GM19239 (cell line): Measurements from ENCODE around the gene PGP.

Experiments used
- DNase-seq: peaks from one replicate; pipeline ENCODE4 v3.0.0; 2011; ENCODE audit warnings: low spot score; ENCODE audit not compliant: insufficient read length
- FAIRE-seq: peaks from 2 replicates; lab custom pipeline; 2011; peaks lifted over from hg19 to GRCh38; lab: Jason Lieb, UNC

The PGP gene

GRCh38 chr16:2186505-2186904 lies 28.1 kb downstream of the PGP start:
- no peak for FAIRE-seq
- DNase-seq, result no peak

DNA sequence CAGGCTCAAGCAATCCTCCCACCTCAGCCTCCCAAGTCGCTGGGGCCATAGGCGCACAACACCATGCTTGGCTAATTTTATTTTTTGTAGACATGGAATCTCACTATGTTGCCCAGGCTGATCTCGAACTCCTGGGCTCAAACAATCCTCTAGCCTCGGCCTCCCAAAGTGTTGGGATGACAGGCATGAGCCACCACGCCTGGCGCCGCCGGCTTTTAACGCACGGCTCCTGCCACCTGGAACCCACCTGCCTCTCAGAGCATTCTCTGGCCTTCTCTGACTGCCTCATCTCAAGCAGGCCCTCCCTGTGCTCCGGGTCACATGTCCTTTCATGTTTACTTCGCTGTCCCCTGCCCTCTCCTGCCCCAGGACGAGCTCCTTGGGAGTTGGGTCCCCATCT lies 28.6 kb downstream of the PGP start:
- FAIRE-seq, result no peak
- no peak for DNase-seq

GRCh38 chr16:2184962-2185361 lies 29.7 kb downstream of the PGP start:
- FAIRE-seq, result no peak
- no peak for DNase-seq

DNA sequence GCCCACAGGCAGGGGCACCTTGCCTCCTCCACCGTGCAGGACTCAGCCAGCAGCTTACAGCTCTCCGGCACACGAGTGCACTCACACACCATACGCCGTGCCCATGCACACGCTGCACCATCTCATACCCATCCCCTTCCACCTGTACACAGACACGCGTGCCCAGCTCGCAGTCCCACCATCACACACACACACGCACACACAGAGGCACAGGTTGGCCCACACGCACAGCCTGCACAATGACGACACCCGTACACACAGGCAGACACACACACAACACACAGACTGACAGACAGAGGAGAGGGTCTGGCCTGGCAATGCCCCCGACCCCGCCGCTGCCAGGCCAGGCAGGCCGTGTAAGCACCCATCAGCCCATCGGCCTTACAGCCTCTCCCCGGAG lies 30.3 kb downstream of the PGP start:
- FAIRE-seq (no peak), DNase-seq (no peak)

DNA sequence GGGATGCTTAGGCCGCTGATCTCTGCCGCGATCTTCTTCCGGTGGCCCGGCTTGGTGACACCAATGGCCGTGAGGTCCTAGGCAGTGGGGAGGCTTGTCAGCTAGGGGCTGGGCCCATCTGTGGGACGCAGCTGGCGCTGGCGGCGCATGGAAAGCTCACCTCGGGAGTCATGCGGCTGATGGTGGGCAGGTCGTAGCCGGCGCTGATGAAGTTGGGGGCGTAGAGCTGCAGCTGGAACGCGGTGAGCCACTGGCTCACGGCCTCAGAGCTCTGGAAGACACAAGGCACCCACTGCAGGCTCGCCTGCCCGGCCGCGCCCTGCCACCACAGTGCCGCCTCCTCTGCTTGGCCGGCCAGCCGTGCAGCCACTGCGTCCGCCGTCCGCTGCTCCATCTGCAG lies 31.0 kb downstream of the PGP start:
- DNase-seq (no peak), FAIRE-seq (no peak)

DNA sequence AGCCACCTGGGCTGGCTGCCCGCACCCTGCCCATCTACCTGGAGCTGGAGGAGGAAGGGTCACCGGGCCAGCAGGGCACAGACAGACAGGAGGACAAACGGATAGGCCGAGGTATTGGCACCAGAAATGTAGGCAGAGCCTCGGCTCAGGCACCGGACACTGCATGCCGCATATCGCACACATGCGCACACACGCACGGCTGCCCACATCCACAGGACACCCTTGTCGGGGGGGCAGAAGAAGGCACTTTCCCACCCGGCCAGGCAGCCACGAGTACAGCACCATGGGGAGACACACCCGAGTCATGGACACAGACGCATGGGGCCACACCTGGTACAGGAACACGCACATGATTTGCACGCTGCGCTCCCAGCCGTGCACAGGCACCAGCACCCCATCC lies 32.7 kb downstream of the PGP start:
- FAIRE-seq (no peak), DNase-seq (no peak)

DNA sequence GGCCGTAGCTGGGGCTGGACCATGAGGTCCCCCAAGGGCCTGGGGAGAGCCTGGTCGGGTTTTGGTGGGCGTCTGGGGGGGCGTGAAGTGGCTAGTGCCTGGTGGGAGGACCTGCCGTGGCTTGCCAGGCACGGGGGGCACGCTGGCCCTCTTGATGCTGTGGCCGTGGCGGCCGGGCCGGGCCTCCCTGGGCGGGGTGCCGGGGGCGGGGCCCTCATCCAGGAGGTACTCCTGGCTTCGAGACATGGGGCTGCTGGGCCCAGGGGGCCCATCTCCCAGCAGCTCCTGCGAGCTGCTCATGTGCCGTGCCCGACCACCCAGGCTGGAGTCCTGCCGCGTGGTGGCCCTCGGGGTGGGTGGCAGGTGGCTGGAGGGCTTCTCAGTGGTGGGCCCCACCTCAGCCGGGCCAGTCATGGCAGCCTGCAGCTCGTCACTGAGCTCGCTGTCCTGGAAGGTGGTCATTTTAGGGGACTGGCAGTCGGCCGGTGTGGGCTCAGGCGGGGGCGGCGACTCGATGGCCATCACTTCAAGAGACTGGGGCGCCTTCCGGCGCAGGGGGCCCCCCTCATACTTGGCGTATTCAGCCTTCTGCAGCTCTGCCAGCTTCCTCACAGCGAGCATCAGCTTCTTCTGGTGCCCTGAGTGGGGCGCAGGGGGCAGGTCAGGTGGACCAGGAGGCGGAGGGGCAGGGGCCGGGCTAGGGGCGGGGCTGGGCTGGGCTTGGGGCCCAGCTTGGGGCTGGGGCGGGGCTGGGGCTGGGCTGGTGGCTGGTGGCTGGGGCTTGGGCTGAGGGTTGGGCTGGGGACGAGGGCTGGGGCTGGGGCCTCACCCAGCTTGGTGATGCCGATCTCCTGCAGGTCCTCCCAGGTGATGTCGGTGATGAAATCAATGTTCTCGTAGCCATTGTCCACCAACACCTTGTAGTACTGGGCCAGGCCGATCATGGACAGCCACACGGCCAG lies 33.4 kb downstream of the PGP start:
- FAIRE-seq (no peak), DNase-seq (no peak)

DNA sequence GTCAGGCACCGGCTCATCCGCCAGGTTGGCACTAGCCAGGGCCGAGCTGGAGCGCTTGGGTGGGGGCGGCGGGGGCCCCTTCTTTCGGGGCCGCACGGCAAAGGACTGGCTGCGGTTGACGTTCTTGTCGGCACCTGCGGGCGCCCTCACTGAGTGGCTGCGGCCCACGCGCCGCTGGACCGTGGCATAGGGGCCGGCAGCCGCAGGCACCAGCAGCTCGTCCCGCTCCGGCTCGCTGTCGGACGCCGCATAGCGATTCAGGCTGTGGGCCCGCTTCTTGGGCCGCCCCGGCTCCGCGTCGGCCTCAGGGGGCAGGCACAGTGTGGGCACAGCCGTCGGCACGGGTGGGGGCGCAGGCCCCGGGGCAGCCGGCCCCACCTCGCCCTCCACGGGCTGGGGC lies 34.2 kb downstream of the PGP start:
- no peak for FAIRE-seq
- DNase-seq, result no peak

- DNase-seq (no peak), FAIRE-seq (no peak)
These were observed 35.1 kb downstream of the PGP start for GRCh38 chr16:2179576-2179975.

DNA sequence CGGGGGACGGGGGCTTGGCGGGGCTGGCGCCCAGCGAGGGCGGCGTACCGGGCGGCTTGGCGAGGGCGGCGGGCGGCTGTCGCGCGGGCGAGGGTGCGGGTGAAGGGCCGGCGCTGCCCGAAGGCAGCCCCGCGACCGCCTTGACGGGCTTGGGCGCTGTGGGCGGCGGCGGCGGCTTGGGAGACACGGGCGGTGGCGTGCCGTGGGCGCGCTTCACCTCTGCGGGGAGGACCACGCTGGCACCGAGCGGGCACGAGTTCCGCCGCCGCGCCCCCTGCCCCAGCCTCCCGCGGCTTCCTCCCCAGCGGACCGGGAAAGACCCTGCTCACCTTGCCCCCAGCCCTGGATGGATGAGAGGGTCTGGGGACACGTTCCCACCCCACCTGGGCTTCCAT lies 35.5 kb downstream of the PGP start:
- FAIRE-seq (no peak), DNase-seq (no peak)

DNA sequence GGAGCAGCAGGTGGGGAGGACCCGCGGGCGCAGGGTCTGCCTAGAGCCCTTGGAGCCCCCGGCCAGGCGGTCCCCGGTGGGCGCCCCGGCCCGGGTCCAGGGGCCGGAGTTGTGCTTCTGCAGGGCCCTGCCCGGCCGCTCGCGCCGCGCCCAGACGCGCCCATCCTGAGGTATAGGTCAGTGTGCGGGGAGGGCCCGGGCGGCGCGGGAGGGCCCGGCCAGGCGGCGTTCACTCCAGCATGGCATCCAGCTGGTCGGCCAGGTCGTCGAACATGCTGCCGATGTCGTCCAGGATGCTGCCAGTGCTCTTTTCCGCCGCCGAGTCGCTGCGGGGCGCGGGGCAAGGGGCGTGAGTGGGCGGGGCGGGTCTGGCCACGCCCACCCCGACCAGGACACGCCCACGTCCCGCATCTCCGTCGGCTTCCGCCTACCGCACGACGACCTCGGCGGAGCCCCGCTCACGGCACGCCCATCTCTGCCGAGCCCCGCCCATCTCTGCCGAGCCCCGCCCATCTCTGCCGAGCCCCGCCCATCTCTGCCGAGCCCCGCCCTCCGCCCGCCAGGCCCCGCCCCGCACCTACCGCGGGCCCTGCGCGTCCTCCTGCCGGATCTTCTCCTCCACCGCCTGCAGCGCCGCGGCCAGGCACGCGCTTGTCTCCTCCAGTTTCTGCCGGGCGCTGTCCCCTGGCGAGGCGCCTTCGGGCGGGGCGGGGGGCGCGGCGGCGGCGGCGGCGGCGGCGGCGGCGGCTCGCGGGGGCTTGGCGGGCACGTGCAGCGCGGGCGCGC lies 36.1 kb downstream of the PGP start:
- FAIRE-seq (no peak), DNase-seq (no peak)

- no peak for DNase-seq
- no peak for FAIRE-seq
These were observed 37.1 kb downstream of the PGP start for GRCh38 chr16:2177561-2177960.

DNA sequence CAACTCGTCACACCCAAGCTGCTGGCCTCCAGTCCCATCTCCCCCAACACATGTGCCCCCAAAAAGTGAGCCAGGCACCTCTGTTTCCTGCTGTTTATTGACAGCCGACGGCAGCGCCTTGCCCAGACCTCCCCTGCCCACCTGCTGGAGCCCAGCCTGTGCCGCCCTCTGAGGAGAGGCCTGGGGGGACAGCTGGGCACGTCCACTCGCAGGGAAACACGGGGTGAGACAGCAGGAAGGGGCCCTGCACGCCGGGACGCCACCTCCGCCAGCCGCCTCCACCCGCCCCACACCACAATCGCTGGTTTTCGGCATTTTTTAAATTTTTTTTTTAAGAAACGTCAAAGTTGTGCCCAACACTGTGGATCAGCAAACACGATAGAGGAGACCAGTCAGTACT lies 37.5 kb downstream of the PGP start:
- FAIRE-seq (no peak), DNase-seq (no peak)

- no peak for DNase-seq
- FAIRE-seq, result no peak
These were observed 38.6 kb downstream of the PGP start for GRCh38 chr16:2176047-2176446.

DNA sequence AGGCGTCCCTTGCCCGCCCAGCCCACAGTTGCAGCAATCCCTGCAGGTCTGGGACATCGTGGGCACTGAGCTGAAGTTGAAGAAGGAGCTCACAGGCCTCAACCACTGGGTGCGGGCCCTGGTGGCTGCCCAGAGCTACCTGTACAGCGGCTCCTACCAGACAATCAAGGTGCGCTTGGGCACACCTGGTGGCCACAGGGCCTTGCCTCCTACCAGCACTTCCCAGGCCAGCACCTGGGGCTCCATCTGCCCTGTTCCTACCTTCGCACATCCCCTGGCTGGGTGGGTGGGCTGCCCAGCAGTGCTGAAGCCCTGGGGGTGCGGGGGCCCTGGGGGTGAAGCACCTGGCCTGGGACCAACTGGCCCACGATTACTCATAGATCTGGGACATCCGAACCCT lies 39.2 kb downstream of the PGP start:
- DNase-seq, result no peak
- FAIRE-seq, result no peak

DNA sequence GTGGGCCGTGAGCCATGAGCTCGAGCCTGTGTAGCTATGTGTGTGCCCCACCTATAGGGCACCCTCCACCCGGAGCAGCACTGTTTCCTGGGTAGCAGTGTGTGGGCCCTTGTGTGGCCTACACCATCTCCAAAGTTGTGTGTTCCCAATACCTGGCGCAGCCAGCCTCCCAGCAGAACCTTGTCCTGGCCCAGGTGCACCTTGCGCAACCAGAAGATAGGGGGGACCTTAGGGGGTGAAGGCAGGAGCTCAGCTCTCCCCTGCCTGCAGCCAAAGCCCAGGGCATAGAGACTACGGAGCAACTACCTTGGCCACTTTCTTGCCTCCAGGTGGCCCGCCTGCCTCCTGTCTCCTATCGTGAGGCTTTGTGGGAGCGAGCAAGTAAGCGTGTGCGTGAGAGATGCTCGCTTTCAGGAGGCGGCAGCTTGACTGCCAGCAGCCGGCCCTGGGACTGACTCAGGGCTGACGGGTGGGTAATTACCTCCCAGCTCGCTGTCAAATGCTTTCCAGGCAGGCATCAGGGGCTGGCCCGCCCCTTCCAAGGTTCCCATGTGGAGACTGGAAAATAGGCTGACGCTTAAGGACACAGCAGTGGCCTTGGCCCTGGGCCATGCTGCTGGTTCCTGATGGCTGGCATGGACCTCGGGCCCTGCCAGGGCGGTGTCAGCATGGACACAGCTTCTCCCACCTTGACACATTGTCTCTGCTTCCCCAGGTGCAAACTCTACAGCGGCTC lies 40.1 kb downstream of the PGP start:
- no peak for DNase-seq
- FAIRE-seq, result no peak

DNA sequence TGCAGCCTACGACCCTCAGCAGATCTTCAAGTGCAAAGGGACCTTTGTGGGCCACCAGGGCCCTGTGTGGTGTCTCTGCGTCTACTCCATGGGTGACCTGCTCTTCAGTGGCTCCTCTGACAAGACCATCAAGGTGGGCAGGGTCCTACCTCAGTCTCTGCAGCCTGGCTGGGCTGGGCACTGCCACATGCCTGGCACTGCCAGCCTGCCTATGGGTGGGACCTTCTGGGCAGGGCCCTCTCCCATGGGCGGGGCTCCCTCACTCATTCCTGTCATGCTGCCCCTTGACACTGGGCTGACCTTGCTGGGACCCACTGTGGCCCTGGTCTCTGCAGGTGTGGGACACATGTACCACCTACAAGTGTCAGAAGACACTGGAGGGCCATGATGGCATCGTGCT lies 40.7 kb downstream of the PGP start:
- no peak for FAIRE-seq
- DNase-seq, result no peak

- no peak for DNase-seq
- FAIRE-seq, result no peak
These were observed 41.3 kb downstream of the PGP start for GRCh38 chr16:2173366-2173765.

- DNase-seq, result no peak
- FAIRE-seq, result no peak
These were observed 41.8 kb downstream of the PGP start for GRCh38 chr16:2172688-2173335.

GRCh38 chr16:2171601-2172178 lies 43.0 kb downstream of the PGP start:
- no peak for DNase-seq
- no peak for FAIRE-seq
